ENCODE data around the gene SLC7A8.

- TF ChIP-seq EZH2 (IDR thresholded peaks at IDR 0.05; ENCODE audit: low read length) (no peak), CTCF (optimal IDR thresholded peaks at IDR 0.05 in 1 of 3, IDR thresholded peaks at IDR 0.05 in 1 of 3, conservative IDR thresholded peaks at IDR 0.05 in 1 of 3; ENCODE audit: extremely low read depth in 1 of 3, insufficient read depth in 2 of 3, low read length in 3 of 3) (no peak)
Observed at GRCh38 chr14:23093526-23093925, 89.9 kb downstream of the SLC7A8 start.

Data from keratinocyte (primary cell).